B cell (primary cell): ENCODE data around the gene RAB8B. TPM values are rescaled to one million over a fixed set of nuclear protein-coding genes. Genes with fewer than 3 reads are reported as not detected.

ENCODE experiments used
- ATAC-seq: fragments of 200-7000 bp; cut with Tn5 transposase; one replicate; pipeline ENCODE4 v1.10.0; 2021; ENCODE audit warnings: low read depth, mild to moderate bottlenecking, moderate number of reproducible peaks, moderate library complexity
- CTCF ChIA-PET: fragments of 350-600 bp; sonication (Branson Sonifier 250); formaldehyde crosslinking; loops from one replicate; lab custom pipeline; 2021; ENCODE audit warnings: antibody characterized with exemption, inconsistent platforms; lab: Charles Lee
- POLR2A ChIA-PET: fragments of 350-600 bp; sonication (Branson Sonifier 250); formaldehyde crosslinking; loops from one replicate; lab custom pipeline; 2021; ENCODE audit warnings: antibody characterized with exemption; lab: Charles Lee
- DNase-seq: peaks from one replicate; pipeline ENCODE4 v3.0.0; 2013
- H2AFZ ChIP-seq: 2 replicates; pipeline ENCODE4 v1.6.1; 2012; ENCODE audit warnings: mild to moderate bottlenecking, low read depth, low read length; ENCODE audit not compliant: insufficient read depth, poor library complexity, severe bottlenecking
- H3K27ac ChIP-seq, 2 donors: 1 replicate in 1 of 2; 2 replicates in 1 of 2; pipeline ENCODE4 v1.5.1; 2012 to 2013; ENCODE audit warnings: low read length in 2 of 2, mild to moderate bottlenecking in 2 of 2, moderate library complexity in 1 of 2
- H3K27me3 ChIP-seq, 4 experiments: fragments of 200-600 bp in 1 of 4; sonication (generic) in 1 of 4; replicated peaks in 1 of 4; 1 replicate in 2 of 4; 2 replicates in 2 of 4; pipeline versions ENCODE4 v1.6.1 to v1.7.0; 2013 to 2016; ENCODE audit warnings: low read length in 3 of 4, mild to moderate bottlenecking in 2 of 4, mixed read lengths in 1 of 4, moderate library complexity in 1 of 4; ENCODE audit not compliant: insufficient read depth in 4 of 4, control insufficient read depth in 3 of 4; ENCODE audit errors: control extremely low read depth in 1 of 4
- H3K36me3 ChIP-seq, 2 experiments: replicated peaks in 1 of 2; 1 replicate in 1 of 2; 2 replicates in 1 of 2; pipeline versions ENCODE4 v1.6.1 to v1.7.1; 2013; ENCODE audit warnings: low read length in 1 of 2; ENCODE audit not compliant: insufficient read depth in 2 of 2, control insufficient read depth in 1 of 2; ENCODE audit errors: control extremely low read depth in 1 of 2, extremely low read depth in 1 of 2
- H3K4me1 ChIP-seq, 2 donors: fragments of 200-600 bp in 1 of 2; sonication (generic) in 1 of 2; 1 replicate in 1 of 2; 2 replicates in 1 of 2; pipeline versions ENCODE4 v1.5.1 to v1.6.1; 2013 to 2017; ENCODE audit warnings: low read length in 2 of 2; ENCODE audit not compliant: control insufficient read depth in 2 of 2, insufficient read depth in 2 of 2
- H3K4me2 ChIP-seq: replicated peaks from 2 replicates; pipeline ENCODE3; 2012; ENCODE audit warnings: mild to moderate bottlenecking, low read depth, low read length; ENCODE audit not compliant: poor library complexity, severe bottlenecking
- H3K4me3 ChIP-seq, 5 experiments: fragments of 200-600 bp in 1 of 5; sonication (generic) in 1 of 5; 1 replicate in 3 of 5; 2 replicates in 2 of 5; pipeline versions ENCODE4 v1.5.1 to v1.7.0; 2011 to 2016; ENCODE audit warnings: low read length in 4 of 5, mild to moderate bottlenecking in 4 of 5, low read depth in 2 of 5, control low read depth in 1 of 5, moderate library complexity in 1 of 5; ENCODE audit not compliant: insufficient read depth in 1 of 5; ENCODE audit errors: control extremely low read depth in 1 of 5, extremely low read depth in 1 of 5
- H3K79me2 ChIP-seq: fragments of 200-600 bp; sonication (generic); one replicate; pipeline ENCODE4 v1.6.0; 2016; ENCODE audit warnings: low read length; ENCODE audit not compliant: control insufficient read depth, insufficient read depth
- H3K9ac ChIP-seq: fragments of 200-600 bp; sonication (generic); 2 replicates; pipeline ENCODE4 v1.6.1; 2017; ENCODE audit warnings: mild to moderate bottlenecking, low read length, moderate library complexity
- H3K9me3 ChIP-seq, 3 donors: one replicate each; pipeline versions ENCODE4 v1.6.1 to v1.7.1; 2013; ENCODE audit warnings: low read length in 2 of 3; ENCODE audit not compliant: control insufficient read depth in 2 of 3, insufficient read depth in 1 of 3; ENCODE audit errors: control extremely low read depth in 1 of 3
- H4K20me1 ChIP-seq: 2 replicates; pipeline ENCODE4 v1.6.0; 2012; ENCODE audit warnings: mild to moderate bottlenecking, low read length; ENCODE audit not compliant: insufficient read depth, control insufficient read depth, poor library complexity, severe bottlenecking
- H3K27ac Mint-ChIP-seq: one replicate; pipeline ENCODE4 v1.8.0; 2021; ENCODE audit warnings: mixed read lengths
- H3K27me3 Mint-ChIP-seq: one replicate; pipeline ENCODE4 v1.8.0; 2021; ENCODE audit warnings: mixed read lengths
- H3K4me1 Mint-ChIP-seq: one replicate; pipeline ENCODE4 v1.8.0; 2021; ENCODE audit warnings: mixed read lengths
- H3K4me3 Mint-ChIP-seq: one replicate; pipeline ENCODE4 v1.8.0; 2021; ENCODE audit warnings: mixed read lengths
- H3K9me3 Mint-ChIP-seq: one replicate; pipeline ENCODE4 v1.8.0; 2022; ENCODE audit warnings: mixed read lengths; ENCODE audit not compliant: insufficient read depth
- CTCF ChIP-seq: fragments of 200-600 bp; IDR thresholded peaks from one replicate; pipeline ENCODE4 v1.8.0; 2022; ENCODE audit warnings: antibody characterized with exemption, mild to moderate bottlenecking
- EZH2 ChIP-seq: IDR thresholded peaks from 2 replicates; pipeline ENCODE4 v1.6.1; 2012; ENCODE audit warnings: borderline replicate concordance, low read depth, mild to moderate bottlenecking, moderate library complexity, low read length; ENCODE audit not compliant: insufficient read depth, poor library complexity, severe bottlenecking
- WGBS: methylation state at CpG from one replicate; pipeline ENCODE4 v1.1.5; 2013; ENCODE audit warnings: missing lambda C conversion rate; ENCODE audit not compliant: insufficient coverage; 5-methylcytosine and 5-hydroxymethylcytosine counted together
- intact Hi-C: fragments of 100-400 bp; cut with micrococcal nuclease; formaldehyde crosslinking; loops from one replicate; pipeline ENCODE4 v1.10.0; 2022
- polyA plus RNA-seq: library from polyadenylated mRNA; depleted of rRNA; stranded (reverse); fragments of >200 nt; gene quantifications from 2 replicates; pipeline ENCODE4 v1.2.3, GENCODE V29; 2012
- total RNA-seq, 2 donors: library from RNA; stranded (reverse); fragments of 120-200 nt in 1 of 2; gene quantifications; 1 replicate in 1 of 2; 2 replicates in 1 of 2; pipeline versions ENCODE4 v1.2.3 to v1.2.4, GENCODE V29; 2013 to 2022

The RAB8B gene
- total and polyA plus RNA-seq, 2 donors (not counting 1 experiment from before 2014, with no cell fraction given), result 9.6 to 61.3 TPM

DNA sequence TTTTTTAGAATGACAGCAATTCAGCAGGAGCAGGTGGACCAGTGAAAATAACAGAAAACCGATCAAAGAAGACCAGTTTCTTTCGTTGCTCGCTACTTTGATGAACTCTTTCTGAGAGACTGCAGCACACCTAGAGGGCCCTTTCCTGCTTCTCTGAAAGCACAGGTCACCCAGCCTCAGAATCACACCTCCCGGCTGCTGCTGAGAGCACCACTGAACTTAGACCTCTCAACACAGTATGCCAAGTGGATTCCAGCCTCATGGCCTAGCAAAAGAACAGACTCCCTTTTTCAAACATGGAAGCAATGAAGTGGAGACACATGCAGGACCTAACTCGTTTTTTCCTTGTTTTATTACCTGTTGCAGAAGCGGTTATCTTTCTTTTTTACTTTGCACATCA is 74.1 kb downstream of the RAB8B start:
- Histone ChIP-seq H4K20me1 (peaks cover 2% of the 10 kb centered on the region), H3K4me1 (no peaks in the 10 kb centered on the region), H3K27ac (no peak overlapping the region), H3K27me3 (no peaks in the 10 kb centered on the region), H2AFZ (no peak overlapping the region), H3K4me3 (no peak overlapping the region), H3K4me2 (no peak overlapping the region), H3K36me3 (peaks cover 19 to 57% of the 10 kb centered on the region in 2 experiments), H3K9ac (no peak overlapping the region), H3K79me2 (no peaks in the 10 kb centered on the region), H3K9me3 (peaks cover 0 to 1% (median 0%) of the 10 kb centered on the region in 3 donors)
- no peaks in the 10 kb centered on the region for H3K4me1 Mint-ChIP-seq
- no peak overlapping the region for H3K4me3 Mint-ChIP-seq
- WGBS, result 95% methylated on average over 4 of the region's 6 CpGs
- ATAC-seq, result no peak
- POLR2A ChIA-PET, result no interaction called here
- peak overlapping the region; percentile 16 for H3K27ac Mint-ChIP-seq
- CTCF ChIA-PET, result interaction anchor here (0.6 kb wide), 1 partner anchor 60 kb away, joined by 3 read pairs; no protein-coding TSS in a partner anchor
- intact Hi-C loops, result no loop called here
- TF ChIP-seq CTCF (no peak), EZH2 (no peak)
- no peaks in the 10 kb centered on the region for H3K27me3 Mint-ChIP-seq
- no peaks in the 10 kb centered on the region for H3K9me3 Mint-ChIP-seq
- no peak for DNase-seq

GRCh38 chr15:63264688-63265293 is 75.4 kb downstream of the RAB8B start:
- H3K4me1 ChIP-seq, result no peaks in the 10 kb centered on the region
- H3K36me3 ChIP-seq, result peaks cover 18 to 51% of the 10 kb centered on the region in 2 experiments
- POLR2A ChIA-PET, result no interaction called here
- no peak overlapping the region for H3K9ac ChIP-seq
- no peaks in the 10 kb centered on the region for H4K20me1 ChIP-seq
- H3K9me3 Mint-ChIP-seq, result no peaks in the 10 kb centered on the region
- H3K79me2 ChIP-seq, result no peaks in the 10 kb centered on the region
- H3K4me3 Mint-ChIP-seq, result no peak overlapping the region
- intact Hi-C loops, result no loop called here
- H3K27me3 ChIP-seq, result no peaks in the 10 kb centered on the region
- H3K27ac Mint-ChIP-seq, result no peak overlapping the region
- H3K4me2 ChIP-seq, result no peak overlapping the region
- no peak overlapping the region for H3K27ac ChIP-seq
- TF ChIP-seq EZH2, result no peak
- TF ChIP-seq CTCF, result no peak
- CTCF ChIA-PET, result no interaction called here
- H3K27me3 Mint-ChIP-seq, result no peaks in the 10 kb centered on the region
- H2AFZ ChIP-seq, result no peak overlapping the region
- peaks cover 0 to 1% (median 0%) of the 10 kb centered on the region in 3 donors for H3K9me3 ChIP-seq
- WGBS, result 100% methylated on average over 1 of the region's 1 CpG
- DNase-seq (no peak), ATAC-seq (no peak)
- H3K4me1 Mint-ChIP-seq, result no peaks in the 10 kb centered on the region
- no peak overlapping the region for H3K4me3 ChIP-seq
